GM12891 (cell line): ENCODE data around the gene CCDC88B.

Experiments
- DNase-seq: peaks from one replicate; pipeline ENCODE4 v3.0.0; 2011; ENCODE audit warnings: low spot score; ENCODE audit not compliant: insufficient read length
- FAIRE-seq: peaks from 2 replicates; lab custom pipeline; 2011; peaks lifted over from hg19 to GRCh38; lab: Jason Lieb, UNC
- PAX5 ChIP-seq: IDR thresholded peaks from 2 replicates; pipeline ENCODE4 v1.6.1; 2011; ENCODE audit warnings: low read length, moderate library complexity, mild to moderate bottlenecking; ENCODE audit not compliant: insufficient read depth, severe bottlenecking
- POLR2A ChIP-seq: IDR thresholded peaks from 2 replicates; pipeline ENCODE4 v1.6.1; 2011; ENCODE audit warnings: low read depth, low read length, control low read depth
- POLR2AphosphoS5 ChIP-seq: IDR thresholded peaks from 2 replicates; pipeline ENCODE4 v1.6.1; 2011; ENCODE audit warnings: low read depth, low read length, control low read depth
- POU2F2 ChIP-seq: IDR thresholded peaks from 2 replicates; pipeline ENCODE4 v1.6.1; 2011; ENCODE audit warnings: low read depth, mild to moderate bottlenecking, control low read depth, low read length, moderate library complexity
- SPI1 ChIP-seq: IDR thresholded peaks from 2 replicates; pipeline ENCODE4 v1.6.1; 2011; ENCODE audit warnings: low read depth, low read length, control low read depth
- TAF1 ChIP-seq: IDR thresholded peaks from 2 replicates; pipeline ENCODE4 v1.6.1; 2011; ENCODE audit warnings: low read depth, low read length, control low read depth

Gene CCDC88B

DNA sequence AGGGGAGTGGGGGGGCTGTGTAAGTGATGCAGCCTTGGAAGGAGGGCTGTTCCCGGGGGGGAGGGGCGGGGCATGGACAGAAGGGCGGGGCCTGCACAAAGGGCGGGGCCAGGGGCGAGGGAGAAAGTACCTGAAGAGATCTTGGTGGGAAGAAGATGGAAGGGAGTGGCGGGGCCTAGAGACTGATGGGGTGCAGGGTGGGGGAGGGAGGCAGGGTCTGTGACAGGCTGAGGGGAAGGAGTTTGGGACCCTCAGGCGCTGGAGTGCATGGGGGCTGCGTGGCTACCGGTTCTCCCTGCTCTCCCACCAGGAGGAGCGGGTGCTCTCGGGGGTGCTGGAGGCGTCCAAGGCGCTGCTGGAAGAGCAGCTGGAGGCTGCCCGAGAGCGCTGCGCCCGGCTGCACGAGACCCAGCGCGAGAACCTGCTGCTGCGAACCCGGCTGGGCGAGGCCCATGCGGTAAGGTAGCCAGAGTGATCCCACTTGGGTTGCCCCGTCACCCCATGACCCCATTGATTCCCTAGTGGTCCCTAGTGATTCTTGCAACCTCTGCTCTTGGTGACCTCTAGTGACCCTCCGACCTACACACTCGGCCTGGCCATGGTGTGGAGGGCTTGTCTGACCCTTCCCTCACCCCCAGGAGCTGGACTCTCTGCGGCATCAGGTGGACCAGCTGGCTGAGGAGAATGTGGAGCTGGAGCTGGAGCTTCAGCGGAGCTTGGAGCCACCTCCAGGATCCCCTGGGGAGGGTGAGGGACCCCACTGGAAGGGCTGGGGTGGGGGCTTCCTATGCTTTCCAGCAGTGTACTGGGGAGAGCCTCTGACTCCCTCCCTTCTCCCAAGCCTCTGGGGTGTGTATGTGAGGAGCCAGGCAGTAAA lies 3.1 kb downstream of the CCDC88B start:
- no peak for DNase-seq

DNA sequence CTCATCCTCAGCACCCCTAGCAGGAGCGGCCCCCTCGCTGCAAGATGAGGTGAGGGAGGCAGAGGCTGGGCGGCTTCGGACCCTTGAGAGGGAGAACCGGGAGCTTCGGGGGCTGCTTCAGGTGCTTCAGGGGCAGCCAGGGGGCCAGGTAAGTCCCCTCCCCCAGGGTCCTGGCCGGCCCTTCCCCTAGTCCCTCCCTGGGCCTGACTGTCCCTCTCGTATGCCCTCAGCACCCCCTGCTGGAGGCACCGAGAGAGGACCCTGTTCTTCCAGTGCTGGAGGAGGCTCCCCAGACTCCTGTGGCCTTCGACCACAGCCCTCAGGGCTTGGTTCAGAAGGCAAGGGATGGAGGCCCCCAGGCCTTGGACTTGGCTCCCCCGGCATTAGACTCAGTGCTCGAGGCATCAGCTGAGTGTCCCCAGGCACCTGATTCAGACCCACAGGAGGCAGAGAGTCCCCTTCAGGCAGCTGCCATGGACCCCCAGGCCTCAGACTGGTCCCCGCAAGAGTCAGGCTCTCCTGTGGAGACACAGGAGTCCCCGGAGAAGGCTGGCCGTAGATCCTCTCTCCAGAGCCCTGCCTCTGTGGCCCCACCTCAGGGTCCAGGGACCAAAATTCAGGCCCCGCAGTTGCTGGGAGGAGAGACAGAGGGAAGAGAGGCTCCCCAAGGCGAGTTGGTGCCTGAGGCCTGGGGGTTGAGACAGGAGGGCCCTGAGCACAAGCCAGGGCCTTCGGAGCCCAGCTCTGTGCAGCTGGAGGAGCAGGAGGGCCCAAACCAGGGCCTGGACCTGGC lies 4.0 kb downstream of the CCDC88B start:
- DNase-seq (no peak), FAIRE-seq (no peak)
- TF ChIP-seq POU2F2: no peak
- no peak for TF ChIP-seq TAF1
- no peak for TF ChIP-seq POLR2AphosphoS5
- no peak for TF ChIP-seq PAX5
- TF ChIP-seq SPI1: no peak
- no peak for TF ChIP-seq POLR2A

More for the DNA sequence above, 3.1 kb downstream of the CCDC88B start:
- FAIRE-seq: no peak
- no peak for TF ChIP-seq TAF1
- TF ChIP-seq SPI1: no peak
- no peak for TF ChIP-seq PAX5
- no peak for TF ChIP-seq POLR2AphosphoS5
- no peak for TF ChIP-seq POLR2A
- TF ChIP-seq POU2F2: no peak

DNA sequence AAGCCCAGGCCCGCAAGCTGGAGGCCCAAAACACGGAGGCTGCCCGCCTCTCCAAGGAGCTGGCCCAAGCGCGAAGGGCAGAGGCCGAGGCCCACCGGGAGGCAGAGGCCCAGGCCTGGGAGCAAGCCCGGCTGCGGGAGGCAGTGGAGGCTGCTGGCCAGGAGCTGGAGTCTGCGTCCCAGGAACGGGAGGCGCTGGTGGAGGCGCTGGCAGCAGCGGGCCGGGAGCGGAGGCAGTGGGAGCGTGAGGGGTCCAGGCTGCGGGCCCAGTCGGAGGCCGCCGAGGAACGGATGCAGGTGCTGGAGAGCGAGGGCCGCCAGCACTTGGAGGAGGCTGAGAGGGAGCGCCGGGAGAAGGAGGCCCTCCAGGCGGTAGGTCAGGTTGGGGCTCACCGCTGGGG lies 4.8 kb downstream of the CCDC88B start:
- FAIRE-seq: no peak
- no peak for DNase-seq
- TF ChIP-seq PAX5 (no peak), SPI1 (no peak), POLR2A (no peak), POU2F2 (no peak), POLR2AphosphoS5 (no peak), TAF1 (no peak)

DNA sequence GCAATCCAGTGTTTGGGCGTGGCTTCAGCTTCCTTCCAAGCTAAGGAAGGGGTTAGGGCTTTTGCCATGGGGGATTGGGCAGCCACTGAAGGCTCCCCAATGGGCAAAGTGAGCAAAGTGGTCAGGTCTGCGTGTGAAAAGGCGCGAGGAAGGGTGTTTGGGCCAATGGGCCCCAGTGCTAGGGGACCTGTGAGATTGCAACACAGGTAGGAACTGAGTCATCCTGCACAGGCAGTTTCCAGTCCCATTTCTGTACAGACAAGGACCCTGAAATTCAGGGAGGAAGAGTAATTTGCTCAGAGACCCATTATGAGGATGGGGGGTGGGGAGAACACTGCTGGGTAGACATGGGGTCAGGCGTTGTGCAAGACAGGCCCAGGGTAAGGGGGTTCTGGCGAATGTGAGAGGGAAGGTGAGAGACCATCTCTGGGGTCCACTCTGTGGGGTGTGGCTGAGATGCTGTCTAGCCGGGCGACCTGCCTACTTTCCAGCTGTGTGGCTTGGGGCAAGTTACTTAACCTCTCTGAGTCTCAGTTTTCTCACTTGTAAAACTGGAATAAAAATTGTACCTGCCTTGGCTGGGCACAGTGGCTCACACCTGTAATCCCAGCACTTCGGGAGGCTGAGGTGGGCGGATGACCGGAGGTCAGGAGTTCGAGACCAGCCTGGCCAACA lies 7.3 kb downstream of the CCDC88B start:
- FAIRE-seq (no peak), DNase-seq (no peak)
- TF ChIP-seq PAX5: no peak
- TF ChIP-seq TAF1: no peak
- no peak for TF ChIP-seq POLR2AphosphoS5
- TF ChIP-seq POU2F2: no peak
- TF ChIP-seq SPI1: no peak
- no peak for TF ChIP-seq POLR2A

DNA sequence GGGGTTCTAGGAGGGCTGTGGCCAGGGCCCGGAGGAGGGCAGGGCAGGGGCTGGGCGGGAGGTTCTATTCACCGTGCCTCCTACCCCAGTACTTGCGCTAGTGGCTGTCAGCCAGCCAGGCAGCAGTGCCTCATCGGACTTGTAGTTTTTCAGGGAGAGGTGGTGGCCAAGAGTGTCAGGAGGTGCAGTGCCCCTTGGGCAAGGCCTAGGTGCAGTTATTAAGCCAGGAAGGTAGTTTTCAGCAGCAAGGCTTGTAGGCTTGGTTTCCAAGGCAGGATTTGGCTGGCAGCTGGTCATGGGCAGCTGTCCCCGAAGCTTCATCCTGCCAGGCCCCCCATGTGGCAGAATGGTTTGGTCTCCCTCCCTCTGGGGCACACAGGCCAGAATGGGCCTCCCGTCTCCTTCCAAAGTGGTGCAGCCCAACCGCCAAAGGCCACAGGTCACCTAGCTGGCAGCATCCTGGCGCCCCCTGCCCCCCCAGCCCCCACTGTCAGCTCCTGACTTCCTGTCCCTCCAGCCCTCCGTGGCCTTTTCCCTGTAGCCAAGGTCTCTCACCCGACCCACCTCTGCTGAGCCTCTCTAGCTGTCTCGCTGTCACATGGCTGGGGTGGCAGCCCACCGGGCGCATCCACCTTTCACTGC lies 8.5 kb downstream of the CCDC88B start:
- no peak for DNase-seq

DNA sequence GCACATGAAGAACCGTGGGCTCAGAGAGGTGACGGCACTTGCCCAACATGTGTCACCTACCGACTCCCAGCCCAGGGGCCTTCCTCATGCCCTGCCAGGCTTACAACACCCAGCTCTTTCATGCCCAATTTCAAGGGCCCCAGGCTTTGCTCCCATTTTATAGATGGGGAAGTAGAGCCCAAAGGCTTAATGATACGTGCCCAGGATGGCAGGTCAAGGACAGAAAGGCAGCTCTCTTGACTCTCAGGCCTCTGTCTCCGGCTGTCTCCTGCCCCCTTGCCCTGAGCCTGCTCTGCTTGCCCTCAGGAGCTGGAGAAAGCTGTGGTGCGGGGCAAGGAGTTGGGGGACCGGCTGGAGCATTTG lies 9.0 kb downstream of the CCDC88B start:
- TF ChIP-seq POLR2AphosphoS5: no peak
- FAIRE-seq (no peak), DNase-seq (no peak)

More for the DNA sequence above, 8.5 kb downstream of the CCDC88B start:
- no peak for FAIRE-seq
- TF ChIP-seq POLR2A (no peak), SPI1 (no peak), TAF1 (no peak), POLR2AphosphoS5 (no peak), PAX5 (no peak), POU2F2 (no peak)

DNA sequence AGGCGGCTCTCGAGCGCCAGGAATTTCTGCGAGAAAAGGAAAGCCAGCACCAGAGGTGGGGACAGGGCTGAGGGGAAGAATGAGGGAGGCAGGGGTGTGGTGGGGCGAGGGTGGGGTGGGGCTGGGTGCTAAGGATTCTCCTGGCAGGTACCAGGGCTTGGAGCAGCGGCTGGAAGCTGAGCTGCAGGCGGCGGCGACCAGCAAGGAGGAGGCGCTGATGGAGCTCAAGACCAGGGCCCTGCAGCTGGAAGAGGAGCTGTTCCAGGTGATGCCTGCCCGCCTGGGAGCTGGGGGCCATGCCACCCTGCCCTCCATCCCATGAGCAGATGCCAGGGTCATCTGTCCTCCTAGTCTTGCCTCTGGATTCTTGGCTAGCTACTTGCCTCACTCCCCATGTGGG lies 9.4 kb downstream of the CCDC88B start:
- no peak for DNase-seq
- TF ChIP-seq SPI1 (no peak), POLR2AphosphoS5 (no peak), POU2F2 (no peak), PAX5 (no peak), POLR2A (no peak), TAF1 (no peak)
- no peak for FAIRE-seq

DNA sequence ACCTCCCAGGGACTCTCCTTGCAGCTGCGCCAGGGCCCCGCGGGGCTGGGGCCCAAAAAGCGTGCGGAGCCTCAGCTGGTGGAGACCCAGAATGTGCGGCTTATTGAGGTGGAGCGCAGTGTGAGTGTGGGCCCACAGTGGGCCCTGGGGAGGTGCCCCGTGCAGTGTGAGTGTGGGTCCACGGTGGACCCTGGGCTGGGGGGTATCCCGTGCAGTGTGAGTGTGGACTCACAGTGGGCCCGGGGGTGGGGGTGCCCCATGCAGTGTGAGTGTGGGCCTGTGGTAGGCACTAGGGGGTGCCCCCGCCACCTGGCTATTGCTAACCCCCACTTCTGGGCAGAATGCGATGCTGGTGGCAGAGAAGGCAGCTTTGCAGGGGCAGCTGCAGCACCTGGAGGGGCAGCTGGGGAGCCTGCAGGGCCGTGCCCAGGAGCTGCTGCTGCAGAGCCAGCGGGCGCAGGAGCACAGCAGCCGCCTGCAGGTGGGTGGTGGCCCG lies 11.2 kb downstream of the CCDC88B start:
- no peak for DNase-seq
- TF ChIP-seq TAF1 (no peak), POLR2A (no peak), SPI1 (no peak), POU2F2 (no peak), PAX5 (no peak), POLR2AphosphoS5 (no peak)
- FAIRE-seq: no peak

DNA sequence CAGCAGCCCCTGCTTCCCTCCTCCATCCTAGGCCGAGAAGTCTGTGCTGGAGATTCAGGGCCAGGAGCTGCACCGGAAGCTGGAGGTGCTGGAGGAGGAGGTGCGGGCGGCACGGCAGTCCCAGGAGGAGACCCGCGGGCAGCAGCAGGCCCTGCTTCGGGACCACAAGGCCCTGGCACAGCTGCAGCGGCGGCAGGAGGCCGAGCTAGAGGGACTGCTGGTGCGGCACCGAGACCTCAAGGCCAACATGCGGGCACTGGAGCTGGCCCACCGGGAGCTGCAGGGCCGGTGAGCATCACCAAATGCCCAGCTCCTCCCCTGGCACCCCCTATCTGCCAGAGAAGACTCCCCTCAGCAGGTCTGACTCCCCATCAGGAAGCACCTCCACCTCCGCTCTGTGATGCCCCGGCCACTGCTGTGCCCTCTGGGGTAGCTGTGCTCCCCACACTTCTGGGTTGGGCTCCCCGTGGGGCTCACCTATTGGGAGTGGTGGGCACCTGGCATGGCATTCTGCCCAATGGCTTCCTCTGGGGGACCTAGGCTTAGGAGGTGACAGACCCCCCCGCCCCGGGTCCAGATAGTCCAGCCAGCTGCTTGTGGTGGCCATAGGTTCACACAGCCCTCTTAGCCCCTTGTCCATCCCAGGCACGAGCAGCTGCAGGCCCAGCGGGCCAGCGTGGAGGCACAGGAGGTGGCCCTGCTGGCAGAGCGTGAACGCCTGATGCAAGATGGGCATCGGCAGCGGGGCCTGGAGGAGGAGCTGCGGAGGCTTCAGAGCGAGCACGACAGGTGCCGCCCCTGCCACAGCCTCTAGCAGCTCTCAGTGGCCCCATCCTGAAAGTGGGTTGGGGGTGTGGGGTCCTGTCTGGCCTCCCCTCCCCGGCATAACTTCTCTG lies 12.3 kb downstream of the CCDC88B start:
- DNase-seq: no peak
- TF ChIP-seq PAX5: no peak
- no peak for TF ChIP-seq POLR2AphosphoS5
- TF ChIP-seq POU2F2: no peak
- TF ChIP-seq POLR2A: no peak
- no peak for TF ChIP-seq TAF1
- no peak for TF ChIP-seq SPI1
- no peak for FAIRE-seq
